ENCODE measurements around the gene POLD1. TPM values are rescaled to one million over a fixed set of nuclear protein-coding genes. Genes with fewer than 3 reads are reported as not detected.

The POLD1 gene
- total and polyA plus RNA-seq, 4 donors = 5.4 to 27.7 (median 20.1) TPM

- H3K27ac ChIP-seq (ENCODE audit: low read depth in 1 of 2, low read length in 2 of 2) = no peak overlapping the region
- H3K27me3 ChIP-seq (ENCODE audit: control insufficient read depth in 1 of 2, insufficient read depth in 2 of 2, low read length in 1 of 2) = no peaks in the 10 kb centered on the region
- WGBS, 2 donors = 34 to 41% methylated on average over 7 of the region's 7 CpGs
- H3K9me3 ChIP-seq (ENCODE audit: control insufficient read depth, low read length) = no peaks in the 10 kb centered on the region
- DNase-seq (no peak), ATAC-seq (ENCODE audit: low FRiP score) (peak; percentile 4)
- H3K36me3 ChIP-seq (ENCODE audit: control insufficient read depth in 1 of 2, insufficient read depth in 2 of 2, low read length in 1 of 2) = peaks cover 0 to 14% of the 10 kb centered on the region in 2 donors
- H3K4me3 ChIP-seq (ENCODE audit: low read length in 2 of 2) = no peak overlapping the region
- intact Hi-C loops (cut with DNase I) = no loop called here
- H3K4me1 ChIP-seq (ENCODE audit: control insufficient read depth in 1 of 2, insufficient read depth in 2 of 2, low read length in 2 of 2) = no peaks in the 10 kb centered on the region
These were observed 7.1 kb upstream of the POLD1 start for GRCh38 chr19:50377051-50377461.

GRCh38 chr19:50377517-50377916, 6.6 kb upstream of the POLD1 start:
- intact Hi-C loops (cut with DNase I) = no loop called here
- 66 to 78% methylated on average over 9 of the region's 9 CpGs for WGBS, 2 donors
- no peaks in the 10 kb centered on the region for H3K9me3 ChIP-seq (ENCODE audit: control insufficient read depth, low read length)
- H3K4me3 ChIP-seq (ENCODE audit: low read length in 2 of 2) = no peak overlapping the region
- H3K36me3 ChIP-seq (ENCODE audit: control insufficient read depth in 1 of 2, insufficient read depth in 2 of 2, low read length in 1 of 2) = peaks cover 0 to 14% of the 10 kb centered on the region in 2 donors
- H3K27ac ChIP-seq (ENCODE audit: low read depth in 1 of 2, low read length in 2 of 2) = no peak overlapping the region
- H3K4me1 ChIP-seq (ENCODE audit: control insufficient read depth in 1 of 2, insufficient read depth in 2 of 2, low read length in 2 of 2) = no peaks in the 10 kb centered on the region
- DNase-seq = no peak
- no peaks in the 10 kb centered on the region for H3K27me3 ChIP-seq (ENCODE audit: control insufficient read depth in 1 of 2, insufficient read depth in 2 of 2, low read length in 1 of 2)
- ATAC-seq (ENCODE audit: low FRiP score) = no peak

DNA sequence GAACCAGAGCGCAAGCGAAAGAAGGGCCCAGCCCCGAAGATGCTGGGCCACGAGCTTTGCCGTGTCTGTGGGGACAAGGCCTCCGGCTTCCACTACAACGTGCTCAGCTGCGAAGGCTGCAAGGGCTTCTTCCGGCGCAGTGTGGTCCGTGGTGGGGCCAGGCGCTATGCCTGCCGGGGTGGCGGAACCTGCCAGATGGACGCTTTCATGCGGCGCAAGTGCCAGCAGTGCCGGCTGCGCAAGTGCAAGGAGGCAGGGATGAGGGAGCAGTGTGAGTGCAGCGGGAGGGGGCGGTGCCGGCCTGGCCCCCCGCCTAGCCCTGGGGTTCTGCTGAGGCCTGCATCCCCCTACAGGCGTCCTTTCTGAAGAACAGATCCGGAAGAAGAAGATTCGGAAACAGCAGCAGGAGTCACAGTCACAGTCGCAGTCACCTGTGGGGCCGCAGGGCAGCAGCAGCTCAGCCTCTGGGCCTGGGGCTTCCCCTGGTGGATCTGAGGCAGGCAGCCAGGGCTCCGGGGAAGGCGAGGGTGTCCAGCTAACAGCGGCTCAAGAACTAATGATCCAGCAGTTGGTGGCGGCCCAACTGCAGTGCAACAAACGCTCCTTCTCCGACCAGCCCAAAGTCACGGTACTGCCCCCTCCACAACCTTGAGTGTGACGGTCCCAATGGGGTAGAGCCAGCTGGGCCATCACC, 5.8 kb upstream of the POLD1 start:
- Histone ChIP-seq H3K9me3 (ENCODE audit: control insufficient read depth, low read length) (no peaks in the 10 kb centered on the region), H3K36me3 (ENCODE audit: control insufficient read depth in 1 of 2, insufficient read depth in 2 of 2, low read length in 1 of 2) (peaks cover 0 to 14% of the 10 kb centered on the region in 2 donors), H3K27me3 (ENCODE audit: control insufficient read depth in 1 of 2, insufficient read depth in 2 of 2, low read length in 1 of 2) (no peaks in the 10 kb centered on the region), H3K27ac (ENCODE audit: low read depth in 1 of 2, low read length in 2 of 2) (no peak overlapping the region), H3K4me1 (ENCODE audit: control insufficient read depth in 1 of 2, insufficient read depth in 2 of 2, low read length in 2 of 2) (no peaks in the 10 kb centered on the region), H3K4me3 (ENCODE audit: low read length in 2 of 2) (no peak overlapping the region)
- ATAC-seq (ENCODE audit: low FRiP score) (no peak), DNase-seq (no peak)
- 92 to 94% methylated on average over 36 of the region's 36 CpGs for WGBS, 2 donors
- intact Hi-C loops (cut with DNase I) = no loop called here

GRCh38 chr19:50378863-50379236, 5.3 kb upstream of the POLD1 start:
- Histone ChIP-seq H3K36me3 (ENCODE audit: control insufficient read depth in 1 of 2, insufficient read depth in 2 of 2, low read length in 1 of 2) (peaks cover 0 to 14% of the 10 kb centered on the region in 2 donors), H3K4me1 (ENCODE audit: control insufficient read depth in 1 of 2, insufficient read depth in 2 of 2, low read length in 2 of 2) (no peaks in the 10 kb centered on the region), H3K9me3 (ENCODE audit: control insufficient read depth, low read length) (no peaks in the 10 kb centered on the region), H3K27ac (ENCODE audit: low read depth in 1 of 2, low read length in 2 of 2) (no peak overlapping the region), H3K27me3 (ENCODE audit: control insufficient read depth in 1 of 2, insufficient read depth in 2 of 2, low read length in 1 of 2) (no peaks in the 10 kb centered on the region), H3K4me3 (ENCODE audit: low read length in 2 of 2) (no peak overlapping the region)
- WGBS, 2 donors = 91% methylated on average over 10 of the region's 10 CpGs
- intact Hi-C loops (cut with DNase I) = no loop called here
- DNase-seq (no peak), ATAC-seq (ENCODE audit: low FRiP score) (no peak)

DNA sequence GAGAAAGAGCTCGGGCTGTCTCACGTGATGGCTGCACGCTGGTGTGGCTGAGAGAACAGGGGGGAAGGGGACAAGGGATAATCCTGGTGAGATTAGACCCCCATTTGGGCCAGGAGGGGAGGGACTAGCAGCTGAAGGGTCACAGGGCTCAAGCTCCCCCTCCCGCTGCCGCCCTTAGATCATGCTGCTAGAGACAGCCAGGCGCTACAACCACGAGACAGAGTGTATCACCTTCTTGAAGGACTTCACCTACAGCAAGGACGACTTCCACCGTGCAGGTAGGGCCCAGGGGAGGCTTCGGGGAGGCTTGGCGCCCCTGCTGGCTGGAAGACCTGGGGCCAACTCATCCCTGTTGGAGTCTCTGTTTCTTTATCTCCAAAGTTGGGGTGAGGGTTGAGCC, 4.5 kb upstream of the POLD1 start:
- intact Hi-C loops (cut with DNase I) = no loop called here
- peaks cover 0 to 14% of the 10 kb centered on the region in 2 donors for H3K36me3 ChIP-seq (ENCODE audit: control insufficient read depth in 1 of 2, insufficient read depth in 2 of 2, low read length in 1 of 2)
- no peaks in the 10 kb centered on the region for H3K4me1 ChIP-seq (ENCODE audit: control insufficient read depth in 1 of 2, insufficient read depth in 2 of 2, low read length in 2 of 2)

DNA sequence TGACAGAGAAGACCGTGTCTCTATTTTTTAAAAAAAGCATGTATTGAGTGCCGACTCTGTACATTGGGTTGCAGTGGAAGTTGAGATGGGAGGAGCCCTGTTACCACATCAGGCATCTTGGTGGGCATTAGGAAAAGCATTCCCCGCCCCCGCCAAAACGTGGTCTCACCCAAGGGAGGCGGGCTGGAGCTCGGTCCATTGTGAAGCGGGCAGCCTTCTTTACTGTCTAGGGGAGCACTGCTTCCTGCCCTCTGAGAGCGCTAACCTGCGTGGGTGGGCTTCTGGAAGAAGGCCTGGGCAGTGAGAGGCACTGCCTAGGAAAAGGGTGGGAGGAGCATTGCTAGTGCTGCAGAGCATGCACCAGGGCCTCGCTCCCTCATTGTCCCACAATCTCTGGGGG, 4.0 kb upstream of the POLD1 start:
- DNase-seq = no peak
- no peak overlapping the region for H3K4me3 ChIP-seq (ENCODE audit: low read length in 2 of 2)
- H3K27me3 ChIP-seq (ENCODE audit: control insufficient read depth in 1 of 2, insufficient read depth in 2 of 2, low read length in 1 of 2) = no peaks in the 10 kb centered on the region
- no peak for ATAC-seq (ENCODE audit: low FRiP score)
- no peak overlapping the region for H3K27ac ChIP-seq (ENCODE audit: low read depth in 1 of 2, low read length in 2 of 2)
- WGBS, 2 donors = 74 to 82% methylated on average over 11 of the region's 11 CpGs
- no peaks in the 10 kb centered on the region for H3K9me3 ChIP-seq (ENCODE audit: control insufficient read depth, low read length)
- intact Hi-C loops (cut with DNase I) = no loop called here
- no peaks in the 10 kb centered on the region for H3K4me1 ChIP-seq (ENCODE audit: control insufficient read depth in 1 of 2, insufficient read depth in 2 of 2, low read length in 2 of 2)
- peaks cover 0 to 14% of the 10 kb centered on the region in 2 donors for H3K36me3 ChIP-seq (ENCODE audit: control insufficient read depth in 1 of 2, insufficient read depth in 2 of 2, low read length in 1 of 2)

More for the DNA sequence above, 4.5 kb upstream of the POLD1 start:
- no peak overlapping the region for H3K27ac ChIP-seq (ENCODE audit: low read depth in 1 of 2, low read length in 2 of 2)
- H3K27me3 ChIP-seq (ENCODE audit: control insufficient read depth in 1 of 2, insufficient read depth in 2 of 2, low read length in 1 of 2) = no peaks in the 10 kb centered on the region
- DNase-seq (no peak), ATAC-seq (ENCODE audit: low FRiP score) (no peak)
- H3K4me3 ChIP-seq (ENCODE audit: low read length in 2 of 2) = no peak overlapping the region
- no peaks in the 10 kb centered on the region for H3K9me3 ChIP-seq (ENCODE audit: control insufficient read depth, low read length)
- WGBS, 2 donors = 92 to 93% methylated on average over 11 of the region's 11 CpGs

DNA sequence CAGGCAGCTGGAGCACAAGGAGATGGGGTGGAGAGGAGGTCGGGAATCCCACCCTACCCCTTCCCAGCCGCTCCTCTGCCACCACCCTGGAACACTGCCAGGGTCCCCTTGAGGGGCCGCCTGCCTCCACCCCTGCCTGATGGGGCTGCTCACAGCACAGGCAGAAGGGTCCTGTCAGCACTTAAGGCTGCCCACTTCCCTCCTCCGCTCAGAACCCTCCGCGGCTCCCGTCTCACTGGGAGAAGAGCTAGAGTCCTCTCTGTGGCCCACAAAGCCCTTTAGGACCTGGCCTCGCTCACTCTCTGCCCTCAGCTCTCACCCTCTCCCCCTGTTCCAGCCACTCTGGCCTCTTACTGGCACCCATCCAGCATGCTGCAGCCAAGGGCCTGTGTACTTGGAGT, 3.4 kb upstream of the POLD1 start:
- WGBS, 2 donors = 65 to 77% methylated on average over 8 of the region's 8 CpGs
- no peaks in the 10 kb centered on the region for H3K4me1 ChIP-seq (ENCODE audit: control insufficient read depth in 1 of 2, insufficient read depth in 2 of 2, low read length in 2 of 2)
- H3K27ac ChIP-seq (ENCODE audit: low read depth in 1 of 2, low read length in 2 of 2) = no peak overlapping the region
- no peaks in the 10 kb centered on the region for H3K9me3 ChIP-seq (ENCODE audit: control insufficient read depth, low read length)
- no peak for ATAC-seq (ENCODE audit: low FRiP score)
- intact Hi-C loops (cut with DNase I) = no loop called here
- DNase-seq = no peak
- peaks cover 0 to 14% of the 10 kb centered on the region in 2 donors for H3K36me3 ChIP-seq (ENCODE audit: control insufficient read depth in 1 of 2, insufficient read depth in 2 of 2, low read length in 1 of 2)
- H3K4me3 ChIP-seq (ENCODE audit: low read length in 2 of 2) = no peak overlapping the region
- no peaks in the 10 kb centered on the region for H3K27me3 ChIP-seq (ENCODE audit: control insufficient read depth in 1 of 2, insufficient read depth in 2 of 2, low read length in 1 of 2)

GRCh38 chr19:50381881-50382729, 2.0 kb upstream of the POLD1 start:
- H3K4me3 ChIP-seq (ENCODE audit: low read length in 2 of 2) = no peak overlapping the region
- 91 to 92% methylated on average over 57 to 58 of the region's 58 CpGs for WGBS, 2 donors
- no peaks in the 10 kb centered on the region for H3K4me1 ChIP-seq (ENCODE audit: control insufficient read depth in 1 of 2, insufficient read depth in 2 of 2, low read length in 2 of 2)
- intact Hi-C loops (cut with DNase I) = no loop called here
- no peaks in the 10 kb centered on the region for H3K9me3 ChIP-seq (ENCODE audit: control insufficient read depth, low read length)
- ATAC-seq (ENCODE audit: low FRiP score) = no peak
- DNase-seq = no peak
- peaks cover 0 to 14% of the 10 kb centered on the region in 2 donors for H3K36me3 ChIP-seq (ENCODE audit: control insufficient read depth in 1 of 2, insufficient read depth in 2 of 2, low read length in 1 of 2)
- H3K27ac ChIP-seq (ENCODE audit: low read depth in 1 of 2, low read length in 2 of 2) = no peak overlapping the region
- no peaks in the 10 kb centered on the region for H3K27me3 ChIP-seq (ENCODE audit: control insufficient read depth in 1 of 2, insufficient read depth in 2 of 2, low read length in 1 of 2)

All from aorta (tissue), 5 donors.